T47D (cell line): Measurements from ENCODE around the gene IFT81.

ENCODE experiments used
- DNase-seq, 2 experiments: peaks; one replicate each; pipeline versions ENCODE4 v3.0.0 to v3.0.0-alpha.2; 2011 to 2012; ENCODE audit warnings: low read depth in 1 of 2, low spot score in 1 of 2
- JUND ChIP-seq: IDR thresholded peaks from 2 replicates; pipeline ENCODE4 v1.6.1; 2012; ENCODE audit warnings: low read depth
- in situ Hi-C: cut with HindIII; loops from 2 replicates; pipeline ENCODE4 v1.10.0; 2016; ENCODE audit warnings: low sequenced_read_pairs, low pct_unique_long_range_greater_than_20kb

Gene IFT81

DNA sequence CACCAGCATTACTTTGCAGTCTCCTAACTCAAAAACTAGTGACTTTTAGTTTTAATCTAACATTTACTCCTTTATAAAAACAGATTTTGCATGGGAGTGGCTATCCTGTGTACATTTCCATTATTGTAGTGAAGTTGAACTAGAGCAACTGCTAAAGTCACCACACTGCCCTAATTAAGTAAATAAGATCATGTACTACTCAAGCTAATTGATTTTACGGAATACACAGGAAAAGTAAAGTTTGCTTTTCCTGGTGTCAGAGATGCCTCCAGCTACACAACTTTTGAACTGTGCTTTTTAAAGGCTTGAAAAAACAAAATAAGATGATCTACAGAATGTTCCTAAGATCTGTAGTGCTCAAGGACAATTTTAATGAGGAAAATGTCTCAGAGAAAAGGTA lies 106.5 kb downstream of the IFT81 start:
- no peak for TF ChIP-seq JUND
- DNase-seq = no peak
- in situ Hi-C loops = no loop called here

GRCh38 chr12:110233212-110233903 lies 109.2 kb downstream of the IFT81 start:
- DNase-seq = no peak
- in situ Hi-C loops = no loop called here
- TF ChIP-seq JUND = no peak

DNA sequence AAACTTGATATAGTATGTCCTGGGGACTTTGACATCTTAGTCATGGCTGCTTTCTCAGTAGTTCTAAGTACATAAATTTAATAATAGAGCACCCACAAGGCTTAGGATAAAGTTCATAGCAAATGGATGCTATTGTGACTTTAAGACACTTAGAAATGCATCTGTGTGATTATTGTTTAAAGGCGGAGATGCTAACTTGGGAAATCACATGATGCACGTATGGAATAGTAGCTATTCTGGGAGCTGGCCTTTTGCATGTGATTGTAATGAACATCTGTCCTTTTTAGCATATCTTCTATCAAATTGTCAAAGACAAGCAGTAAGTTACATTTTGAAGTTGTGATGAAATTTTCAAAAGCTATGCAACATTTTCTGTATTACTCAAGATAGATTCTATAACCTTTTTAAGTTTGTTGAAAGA lies 110.2 kb downstream of the IFT81 start:
- DNase-seq = no peak

GRCh38 chr12:110234755-110235154 lies 110.6 kb downstream of the IFT81 start:
- in situ Hi-C loops = no loop called here
- DNase-seq = no peak
- TF ChIP-seq JUND = no peak

More for the DNA sequence above, 110.2 kb downstream of the IFT81 start:
- in situ Hi-C loops = no loop called here
- no peak for TF ChIP-seq JUND

- no peak for TF ChIP-seq JUND
- in situ Hi-C loops = no loop called here
- DNase-seq = no peak
Observed at GRCh38 chr12:110235383-110235782, 111.2 kb downstream of the IFT81 start.

DNA sequence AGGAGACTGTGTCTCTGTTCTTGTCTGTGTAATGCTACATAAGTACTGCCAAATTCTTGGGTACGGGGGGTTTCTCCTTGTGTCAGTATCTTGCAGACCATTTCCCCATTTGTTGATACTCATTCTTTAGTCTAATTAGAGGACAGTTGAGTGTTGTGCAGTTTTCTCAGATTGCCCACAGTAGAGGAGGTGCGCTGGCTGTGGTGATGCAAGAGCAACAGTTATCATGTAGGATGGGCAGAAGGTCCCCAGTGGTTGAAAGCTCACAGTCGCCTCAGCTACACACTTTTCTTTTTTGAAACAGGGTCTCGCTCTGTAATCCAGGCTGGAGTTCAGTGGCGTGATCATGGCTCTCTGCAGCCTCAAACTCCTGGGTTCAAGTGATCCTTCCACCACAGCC lies 119.1 kb downstream of the IFT81 start:
- DNase-seq = no peak
- no peak for TF ChIP-seq JUND
- in situ Hi-C loops = no loop called here

DNA sequence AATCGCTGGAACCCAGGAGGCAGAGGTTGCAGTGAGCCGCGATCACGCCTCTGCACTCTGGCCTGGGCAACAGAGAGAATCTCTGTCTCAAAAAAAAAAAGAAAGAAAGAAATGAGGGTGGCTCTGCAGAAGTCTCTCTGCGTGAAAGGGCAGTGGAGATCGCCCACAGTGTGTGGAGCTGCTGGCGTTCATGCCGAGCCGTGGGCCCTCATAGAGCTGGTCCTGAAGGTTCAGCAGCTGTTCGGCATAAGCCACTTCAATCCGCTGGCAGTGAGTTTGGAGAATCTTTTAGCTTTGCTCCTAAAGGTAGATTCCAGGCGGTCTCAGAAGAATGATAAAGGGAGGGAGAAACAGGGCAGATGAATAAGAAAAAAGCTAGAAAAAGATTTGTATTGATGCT lies 120.2 kb downstream of the IFT81 start:
- no peak for TF ChIP-seq JUND
- no peak for DNase-seq
- in situ Hi-C loops = no loop called here

DNA sequence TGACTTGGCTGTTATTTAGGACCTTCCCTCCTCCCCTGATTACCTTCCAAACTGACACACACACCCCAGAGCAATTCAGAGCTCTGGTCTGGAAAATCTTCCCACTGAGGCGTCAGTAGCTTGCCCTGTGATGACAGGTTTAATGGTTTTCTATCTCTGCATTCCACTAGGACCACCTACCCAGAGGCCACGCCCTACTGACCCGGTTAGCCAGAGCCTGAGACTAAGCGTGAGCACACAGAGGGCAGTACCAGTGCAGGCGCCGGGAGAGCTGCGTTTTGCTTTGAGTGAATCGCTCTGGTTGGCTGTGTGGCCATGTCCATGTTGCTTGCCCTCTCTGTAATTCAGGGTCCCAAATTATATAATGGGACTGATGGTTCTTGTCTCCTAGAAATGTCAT lies 120.7 kb downstream of the IFT81 start:
- in situ Hi-C loops = no loop called here

GRCh38 chr12:110245369-110245772 lies 121.2 kb downstream of the IFT81 start:
- peak in 1 of 2 experiments; percentile 43 for DNase-seq
- in situ Hi-C loops = no loop called here
- TF ChIP-seq JUND = no peak

More for the DNA sequence above, 120.7 kb downstream of the IFT81 start:
- TF ChIP-seq JUND = no peak
- no peak for DNase-seq

DNA sequence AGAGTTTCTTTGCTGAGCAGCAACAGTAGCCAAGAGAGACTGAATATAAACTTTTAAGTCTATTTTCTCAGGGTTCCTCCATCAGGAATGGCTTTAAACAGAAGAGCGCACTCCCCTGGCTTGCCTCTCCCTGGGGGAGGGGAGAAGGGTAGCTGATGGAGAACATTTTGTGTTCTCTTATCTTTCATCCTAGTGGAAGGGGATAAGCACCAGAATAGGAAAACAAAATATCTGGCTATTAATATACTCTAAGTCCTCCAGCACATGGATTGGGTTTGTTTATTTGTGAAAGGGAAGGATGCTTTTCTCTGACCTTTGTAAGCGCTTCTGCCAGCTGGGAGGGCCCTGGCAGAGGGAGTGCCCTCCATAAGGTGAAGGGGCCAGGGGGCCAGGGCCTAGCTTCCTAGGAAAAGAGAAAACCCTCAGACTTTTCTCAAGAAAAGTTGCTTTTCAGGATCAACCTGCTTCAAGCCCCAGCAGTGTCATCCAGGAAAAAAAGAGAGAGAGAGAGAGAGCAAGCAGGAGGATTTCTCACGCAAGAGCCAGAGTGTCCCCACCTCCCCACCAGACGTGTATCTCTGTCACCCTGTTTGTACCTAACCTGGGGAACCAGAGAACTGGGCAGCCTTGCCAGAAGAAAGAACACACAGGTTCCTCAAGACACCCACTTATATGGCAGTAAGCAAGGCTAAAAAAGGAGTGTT lies 122.6 kb downstream of the IFT81 start:
- no peak for TF ChIP-seq JUND
- in situ Hi-C loops = no loop called here
- peak in 1 of 2 experiments; percentile 63 for DNase-seq

DNA sequence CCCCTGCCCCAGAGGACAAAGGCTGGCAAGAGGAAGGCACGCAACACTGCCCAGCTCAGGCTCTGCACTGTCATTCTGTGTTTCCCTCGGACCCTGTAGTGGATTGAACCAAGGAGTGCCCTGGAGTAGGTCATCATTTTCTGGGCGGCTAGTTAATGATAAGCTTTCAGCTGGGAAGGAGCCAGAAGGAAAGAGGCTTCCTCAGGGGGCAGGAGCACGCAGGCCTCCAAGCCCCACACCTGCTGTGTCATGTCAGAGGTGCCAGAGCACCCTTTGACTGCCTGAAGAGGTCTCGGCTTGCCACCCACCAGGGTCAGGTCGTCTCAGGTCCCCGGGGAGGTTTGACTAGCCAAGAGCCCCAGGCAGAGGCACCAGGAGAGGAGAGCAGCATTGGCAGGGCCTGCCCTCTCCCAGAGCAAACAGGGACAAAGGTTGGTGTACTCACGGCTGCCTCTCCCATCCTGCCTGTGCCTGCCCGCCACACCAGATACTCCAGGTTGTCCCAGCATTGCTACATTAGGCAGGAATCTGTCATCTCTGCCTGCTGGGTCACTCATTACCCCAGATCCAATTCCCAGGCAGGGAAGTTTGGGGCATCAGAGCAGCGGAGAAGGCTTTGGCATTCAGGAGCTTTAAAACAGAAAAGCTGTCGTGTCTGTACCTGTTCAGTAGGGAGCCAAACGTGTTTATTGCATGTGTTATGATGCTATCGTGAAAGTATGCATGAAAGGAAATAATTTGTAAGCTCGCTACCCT lies 123.4 kb downstream of the IFT81 start:
- peak; percentile 58 to 93 for DNase-seq
- in situ Hi-C loops = no loop called here

GRCh38 chr12:110248096-110248447 lies 123.9 kb downstream of the IFT81 start:
- DNase-seq = no peak
- in situ Hi-C loops = no loop called here
- no peak for TF ChIP-seq JUND

More for the DNA sequence above, 123.4 kb downstream of the IFT81 start:
- TF ChIP-seq JUND = peak; percentile 50; the same call in 1 of the 2 replicates

DNA sequence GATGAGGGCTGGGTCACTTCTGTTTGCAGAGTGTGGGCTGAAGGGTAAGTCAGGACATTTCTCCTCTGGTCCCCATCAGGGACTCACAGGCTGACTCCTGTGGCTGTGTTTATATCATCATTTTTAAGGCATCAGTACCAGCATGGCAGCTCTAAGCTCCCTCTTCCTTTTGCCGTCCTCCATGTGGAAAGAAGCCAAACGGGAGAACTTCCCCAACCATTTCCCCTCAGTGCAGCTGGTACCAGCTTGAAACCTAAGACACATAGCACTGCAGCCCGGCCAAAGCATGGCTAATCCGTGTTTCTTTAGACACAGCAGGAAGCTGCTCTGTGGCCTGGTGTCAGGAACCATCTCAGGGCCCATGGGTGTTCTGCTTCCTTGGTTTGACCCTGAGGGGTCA lies 124.9 kb downstream of the IFT81 start:
- no peak for TF ChIP-seq JUND
- no peak for DNase-seq
- in situ Hi-C loops = no loop called here
